Epithelial cell of esophagus (primary cell): ENCODE measurements around the gene ATXN7L2.

Experiments used
- DNase-seq: peaks from one replicate; pipeline ENCODE4 v3.0.0; 2010; ENCODE audit warnings: low read depth
- H3K4me3 ChIP-seq: 2 replicates; pipeline ENCODE4 v1.5.1; 2011; ENCODE audit warnings: mild to moderate bottlenecking, low read length, control low read depth
- CTCF ChIP-seq: IDR thresholded peaks from 2 replicates; pipeline ENCODE4 v1.5.1; 2011; ENCODE audit warnings: low read depth, mild to moderate bottlenecking, low read length, control low read depth, inconsistent platforms; ENCODE audit not compliant: insufficient read depth; ENCODE audit errors: missing control alignments

ATXN7L2 gene

GRCh38 chr1:109495738-109496137 is 12.0 kb downstream of the ATXN7L2 start:
- no peak overlapping the region for H3K4me3 ChIP-seq
- TF ChIP-seq CTCF: no peak
- DNase-seq: no peak

DNA sequence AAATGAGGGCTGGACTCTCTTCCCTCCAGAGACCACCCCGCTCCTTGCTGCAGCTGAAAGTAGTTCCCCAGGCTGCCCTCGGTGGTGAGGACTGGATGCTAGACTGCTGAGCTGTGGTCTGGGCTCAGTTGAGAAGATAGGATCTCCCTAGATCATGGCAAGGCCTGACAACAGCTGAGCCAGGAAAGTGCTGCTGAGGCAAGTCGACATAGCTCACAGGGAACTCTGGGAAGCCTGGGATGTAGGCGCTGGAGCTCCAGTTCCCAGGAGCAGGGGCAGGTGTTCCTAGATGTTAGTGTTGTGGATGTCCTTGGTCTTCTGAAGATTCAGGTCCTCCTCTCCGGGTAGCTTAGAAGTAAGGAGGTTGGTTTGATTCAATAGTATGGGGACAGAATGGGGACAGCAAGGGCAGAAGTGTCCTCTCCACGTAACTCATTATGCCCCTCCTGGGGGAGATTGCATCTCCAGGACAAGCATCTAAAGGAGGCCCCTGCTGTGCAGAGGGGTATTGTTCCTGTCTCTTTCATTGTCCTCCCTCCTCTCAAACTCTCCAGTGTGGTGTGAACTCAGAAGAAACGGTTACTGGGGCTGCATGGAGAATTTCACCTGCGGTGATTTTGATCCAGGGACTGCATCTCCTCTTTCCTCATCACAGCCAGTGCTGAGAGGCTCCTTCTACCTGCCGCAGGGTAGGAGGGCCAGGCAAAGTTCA is 13.9 kb downstream of the ATXN7L2 start:
- no peak overlapping the region for H3K4me3 ChIP-seq
- no peak for DNase-seq
- TF ChIP-seq CTCF: no peak

- TF ChIP-seq CTCF: peak; percentile 66
- H3K4me3 ChIP-seq: no peak overlapping the region
- DNase-seq: peak; percentile 33
Observed at GRCh38 chr1:109498161-109498801, 14.6 kb downstream of the ATXN7L2 start.

DNA sequence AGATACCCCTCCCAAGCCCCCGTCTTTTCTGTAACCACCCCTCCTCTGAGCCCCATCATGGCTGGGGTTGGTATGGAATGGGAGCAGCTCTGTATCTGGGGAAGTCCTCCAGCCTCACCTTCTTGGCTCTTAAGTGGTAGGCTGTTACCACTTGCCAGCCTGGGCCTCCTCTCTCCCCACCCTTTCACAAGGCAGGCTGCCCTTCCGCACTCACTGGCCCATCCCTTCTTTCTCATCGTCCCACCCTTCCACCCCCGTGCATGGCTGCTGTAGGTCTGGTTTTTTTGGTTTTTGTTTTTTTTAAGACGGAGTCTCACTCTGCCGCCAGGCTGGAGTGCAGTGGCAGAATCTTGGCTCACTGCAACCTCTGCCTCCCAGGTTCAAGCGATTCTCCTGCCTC is 15.4 kb downstream of the ATXN7L2 start:
- H3K4me3 ChIP-seq: no peak overlapping the region
- no peak for TF ChIP-seq CTCF
- peak; percentile 62 for DNase-seq

DNA sequence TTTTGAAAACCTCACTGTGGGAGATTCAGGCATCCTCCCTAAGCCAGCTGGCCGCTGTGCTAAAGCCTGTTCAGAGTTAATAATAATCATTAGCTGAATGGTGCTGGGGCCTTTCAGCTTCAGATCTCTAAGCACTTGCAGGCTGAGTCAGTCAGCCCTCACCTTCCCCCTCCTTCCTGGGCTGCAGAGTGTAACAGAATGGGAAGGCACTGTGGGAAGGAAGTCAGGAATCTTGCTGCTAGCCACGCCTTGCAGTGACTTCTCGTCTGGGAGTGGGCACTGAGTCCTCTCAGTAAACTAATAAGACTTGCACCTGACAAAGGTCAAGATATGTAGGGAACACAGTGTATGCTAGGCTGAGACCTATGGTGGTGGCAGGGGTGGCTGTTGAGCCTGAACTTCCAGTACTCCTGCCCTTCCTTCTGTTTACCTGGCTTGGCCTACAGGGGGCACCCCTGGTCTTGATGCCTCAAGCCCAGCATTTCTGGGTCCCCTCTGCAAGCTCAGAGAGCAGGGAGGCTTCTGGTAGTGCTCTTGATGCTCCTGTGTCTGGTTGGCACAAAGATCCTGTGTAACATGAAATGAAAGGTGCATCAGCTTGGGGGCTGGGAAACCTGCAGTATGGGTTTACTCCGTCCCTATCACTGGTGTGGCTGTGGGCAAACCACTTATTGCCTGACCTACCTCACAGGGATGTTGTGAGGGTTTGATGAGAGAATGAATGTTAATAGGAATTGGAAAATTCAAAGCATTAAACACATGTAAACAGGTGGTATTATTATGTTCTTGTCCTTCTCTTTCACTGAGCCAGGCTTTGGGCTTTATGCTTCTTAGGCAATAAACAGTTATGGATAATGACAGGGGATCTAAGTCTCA is 16.2 kb downstream of the ATXN7L2 start:
- H3K4me3 ChIP-seq: no peak overlapping the region
- peak; percentile 66 for TF ChIP-seq CTCF
- DNase-seq: peak; percentile 76

- no peak for DNase-seq
- no peak for TF ChIP-seq CTCF
- no peak overlapping the region for H3K4me3 ChIP-seq
Observed at GRCh38 chr1:109500941-109501381, 17.3 kb downstream of the ATXN7L2 start.
